ENCODE measurements around the gene MERTK.
"Not testable (repeated sequence)": the region's sequence is repeated elsewhere in the genome, so short reads cannot be mapped to it uniquely, and the experiment has no call there.

GRCh38 chr2:111905475-111905869, 7.1 kb downstream of the MERTK start:
- TF ChIP-seq CTCF (conservative IDR thresholded peaks at IDR 0.05; ENCODE audit: low read depth, low read length); EZH2 (IDR thresholded peaks at IDR 0.05; ENCODE audit: borderline replicate concordance, low read depth, low read length, poor library complexity, severe bottlenecking): not testable (repeated sequence)

All from A673 (cell line).